MM.1S (cell line): ENCODE data around the gene PER1.

Experiments used
- CTCF ChIP-seq: fragments of 300-600 bp; sonication (generic); IDR thresholded peaks from 2 replicates; pipeline ENCODE4 v1.5.1; 2016; ENCODE audit warnings: antibody characterized with exemption, low read length, mixed read lengths
- EZH2 ChIP-seq: fragments of 300-600 bp; sonication (generic); optimal IDR thresholded peaks from 2 replicates; pipeline ENCODE3; 2017; ENCODE audit warnings: low read depth, mild to moderate bottlenecking, antibody characterized with exemption, low read length, mixed read lengths
- EZH2phosphoT487 ChIP-seq: fragments of 300-600 bp; sonication (generic); IDR thresholded peaks from 2 replicates; pipeline ENCODE4 v1.6.1; 2018; ENCODE audit warnings: antibody characterized with exemption, low read length

- TF ChIP-seq CTCF (no peak), EZH2 (no peak), EZH2phosphoT487 (no peak)
Measured at GRCh38 chr17:8125947-8126490, 26.2 kb downstream of the PER1 start.
